DMS53 (cell line): ENCODE measurements around the gene TCP1.
"Not testable (repeated sequence)": the region's sequence is repeated elsewhere in the genome, so short reads cannot be mapped to it uniquely, and the experiment has no call there.

Source experiments
- DNase-seq: peaks from one replicate; lab custom pipeline; 2025; lab: John Stamatoyannopoulos, UW

Gene TCP1

GRCh38 chr6:159772196-159772595 is 17.2 kb downstream of the TCP1 start:
- no peak for DNase-seq

- no peak for DNase-seq
These were observed 19.9 kb downstream of the TCP1 start for GRCh38 chr6:159769470-159769869.

- no peak for DNase-seq
These were observed 22.5 kb downstream of the TCP1 start for GRCh38 chr6:159766906-159767305.

- peak; percentile 45 for DNase-seq
These were observed 26.6 kb downstream of the TCP1 start for GRCh38 chr6:159762681-159763293.

GRCh38 chr6:159761873-159762680 is 27.3 kb downstream of the TCP1 start, which contains the start of gene ACAT2:
ACAT2 (plus strand) TSS chr6:159762045; CDS start chr6:159762088, 43 bp downstream.
- peak; percentile 97 for DNase-seq

- peak; percentile 60 for DNase-seq
These were observed 28.1 kb downstream of the TCP1 start for GRCh38 chr6:159761129-159761872.

- peak; percentile 7 for DNase-seq
These were observed 28.8 kb downstream of the TCP1 start for GRCh38 chr6:159760602-159761057.

GRCh38 chr6:159759645-159760044 is 29.8 kb downstream of the TCP1 start:
- DNase-seq = peak; percentile 9

GRCh38 chr6:159758031-159759001 is 31.1 kb downstream of the TCP1 start:
- DNase-seq = peak; percentile 6

GRCh38 chr6:159756508-159756907 is 32.9 kb downstream of the TCP1 start:
- DNase-seq = peak; percentile 26

GRCh38 chr6:159754959-159755914 is 34.2 kb downstream of the TCP1 start:
- DNase-seq = no peak

GRCh38 chr6:159754401-159754800 is 35.0 kb downstream of the TCP1 start:
- DNase-seq = no peak

- no peak for DNase-seq
These were observed 36.1 kb downstream of the TCP1 start for GRCh38 chr6:159753081-159753872.

GRCh38 chr6:159751448-159751847 is 38.0 kb downstream of the TCP1 start:
- DNase-seq = no peak

GRCh38 chr6:159748127-159748526 is 41.3 kb downstream of the TCP1 start:
- not testable (repeated sequence) for DNase-seq

- no peak for DNase-seq
These were observed 42.6 kb downstream of the TCP1 start for GRCh38 chr6:159746759-159747158.

GRCh38 chr6:159745081-159745480 is 44.3 kb downstream of the TCP1 start:
- DNase-seq = no peak

- DNase-seq = no peak
These were observed 47.2 kb downstream of the TCP1 start for GRCh38 chr6:159742165-159742564.

- no peak for DNase-seq
These were observed 50.1 kb downstream of the TCP1 start for GRCh38 chr6:159739341-159739740.
